Endodermal cell (in vitro differentiated cells): ENCODE results near the gene MTERF2. TPM values are rescaled to one million over a fixed set of nuclear protein-coding genes. Genes with fewer than 3 reads are reported as not detected.

Source experiments
- DNase-seq: peaks from one replicate; pipeline ENCODE4 v3.0.0-alpha.2; 2017
- H3K27ac ChIP-seq: 2 replicates; pipeline ENCODE4 v1.5.1; 2013; ENCODE audit warnings: mild to moderate bottlenecking, low read depth, low read length, moderate library complexity
- H3K27me3 ChIP-seq: 2 replicates; pipeline ENCODE4 v1.6.1; 2013; ENCODE audit warnings: mild to moderate bottlenecking, low read length, moderate library complexity; ENCODE audit not compliant: insufficient read depth, control insufficient read depth, poor library complexity, severe bottlenecking
- H3K36me3 ChIP-seq: 2 replicates; pipeline ENCODE4 v1.7.0; 2013; ENCODE audit warnings: mild to moderate bottlenecking, low read length, moderate library complexity; ENCODE audit not compliant: control insufficient read depth, insufficient read depth
- H3K4me1 ChIP-seq: one replicate; pipeline ENCODE4 v1.7.0; 2013; ENCODE audit warnings: low read length; ENCODE audit not compliant: control insufficient read depth, insufficient read depth
- H3K4me3 ChIP-seq: 2 replicates; pipeline ENCODE4 v1.5.1; 2013; ENCODE audit warnings: mild to moderate bottlenecking, low read length, moderate library complexity
- H3K9ac ChIP-seq: 2 replicates; pipeline ENCODE4 v1.6.1; 2013; ENCODE audit warnings: mild to moderate bottlenecking, low read length, moderate library complexity; ENCODE audit not compliant: poor library complexity, severe bottlenecking; ENCODE audit errors: extremely low read depth
- H3K9me3 ChIP-seq: 2 replicates; pipeline ENCODE4 v1.6.1; 2013; ENCODE audit warnings: mild to moderate bottlenecking, low read length, moderate library complexity; ENCODE audit not compliant: control insufficient read depth
- H3K27ac Mint-ChIP-seq: 2 replicates; pipeline ENCODE4 v1.8.0; 2020; ENCODE audit warnings: mixed read lengths
- H3K27me3 Mint-ChIP-seq: 2 replicates; pipeline ENCODE4 v1.8.0; 2021; ENCODE audit warnings: mild to moderate bottlenecking, mixed read lengths; ENCODE audit not compliant: insufficient read depth
- H3K36me3 Mint-ChIP-seq: 2 replicates; pipeline ENCODE4 v1.8.0; 2020; ENCODE audit warnings: low read depth, mixed read lengths
- H3K4me1 Mint-ChIP-seq: 2 replicates; pipeline ENCODE4 v1.8.0; 2020; ENCODE audit warnings: mixed read lengths
- H3K4me3 Mint-ChIP-seq: 2 replicates; pipeline ENCODE4 v1.8.0; 2020; ENCODE audit warnings: mild to moderate bottlenecking, moderate library complexity, mixed read lengths
- H3K9me3 Mint-ChIP-seq: 2 replicates; pipeline ENCODE4 v1.8.0; 2020; ENCODE audit warnings: mild to moderate bottlenecking, mixed read lengths
- CTCF ChIP-seq: fragments of 200-600 bp; sonication (generic); conservative IDR thresholded peaks from 2 replicates; pipeline ENCODE4 v1.5.0; 2021; ENCODE audit warnings: antibody characterized with exemption, mild to moderate bottlenecking
- WGBS, 2 experiments: methylation state at CpG; one replicate each; pipeline versions ENCODE4 v1.1.5 to v1.1.7; 2013; ENCODE audit warnings: missing lambda C conversion rate in 2 of 2, mixed read lengths in 1 of 2; ENCODE audit not compliant: insufficient coverage in 1 of 2, insufficient read length in 1 of 2; 5-methylcytosine and 5-hydroxymethylcytosine counted together
- total RNA-seq, 2 donors: library from RNA; stranded (reverse); fragmentation: NEBNext Ultra II Directional in 1 of 2; extraction: Animal tissue kit (Norgen Biotek cat#: 25700) in 1 of 2; gene quantifications; 2 replicates in 1 of 2; 3 replicates in 1 of 2; pipeline ENCODE4 v1.2.1, GENCODE V29; 2021

Gene MTERF2
- total RNA-seq, 2 donors from 2014 or later = 12.0 to 12.5 TPM

- Mint-ChIP-seq H3K36me3 (peaks cover 4% of the 10 kb centered on the region), H3K4me1 (no peaks in the 10 kb centered on the region), H3K27ac (no peak overlapping the region), H3K27me3 (no peaks in the 10 kb centered on the region), H3K9me3 (no peaks in the 10 kb centered on the region), H3K4me3 (no peak overlapping the region)
- no peaks in the 10 kb centered on the region for H3K4me1 ChIP-seq
- H3K9me3 ChIP-seq = no peaks in the 10 kb centered on the region
- no peak overlapping the region for H3K27ac ChIP-seq
- WGBS, 2 experiments = 93% methylated on average over 1 of the region's 1 CpG; no CpG with 5 or more reads in 1 of the 2 experiments
- no peaks in the 10 kb centered on the region for H3K27me3 ChIP-seq
- no peak overlapping the region for H3K4me3 ChIP-seq
- TF ChIP-seq CTCF = no peak
- no peak overlapping the region for H3K9ac ChIP-seq
- peaks cover 23% of the 10 kb centered on the region for H3K36me3 ChIP-seq
- DNase-seq = no peak
These were observed 10.3 kb downstream of the MTERF2 start for GRCh38 chr12:106976668-106977067.

- Mint-ChIP-seq H3K27ac (no peak overlapping the region), H3K36me3 (peaks cover 7% of the 10 kb centered on the region), H3K4me3 (no peak overlapping the region), H3K27me3 (no peaks in the 10 kb centered on the region), H3K9me3 (no peaks in the 10 kb centered on the region), H3K4me1 (no peaks in the 10 kb centered on the region)
- no peak for TF ChIP-seq CTCF
- DNase-seq = no peak
- Histone ChIP-seq H3K36me3 (peaks cover 28% of the 10 kb centered on the region), H3K27ac (no peak overlapping the region), H3K4me1 (no peaks in the 10 kb centered on the region), H3K9ac (no peak overlapping the region), H3K9me3 (no peaks in the 10 kb centered on the region), H3K4me3 (no peak overlapping the region), H3K27me3 (no peaks in the 10 kb centered on the region)
- 89 to 96% methylated on average over 1 to 3 of the region's 3 CpGs for WGBS, 2 experiments
These were observed 10.8 kb downstream of the MTERF2 start for GRCh38 chr12:106975993-106976658.

GRCh38 chr12:106975098-106975497 is 11.8 kb downstream of the MTERF2 start:
- no peak for DNase-seq
- no peaks in the 10 kb centered on the region for H3K9me3 Mint-ChIP-seq
- H3K36me3 ChIP-seq = peaks cover 37% of the 10 kb centered on the region
- peak overlapping the region; percentile 15 for H3K27ac Mint-ChIP-seq
- H3K4me3 ChIP-seq = no peak overlapping the region
- no peaks in the 10 kb centered on the region for H3K4me1 ChIP-seq
- H3K36me3 Mint-ChIP-seq = peaks cover 10% of the 10 kb centered on the region
- H3K27me3 ChIP-seq = no peaks in the 10 kb centered on the region
- no peak overlapping the region for H3K4me3 Mint-ChIP-seq
- no peak for TF ChIP-seq CTCF
- no peaks in the 10 kb centered on the region for H3K27me3 Mint-ChIP-seq
- H3K9ac ChIP-seq = no peak overlapping the region
- no peaks in the 10 kb centered on the region for H3K9me3 ChIP-seq
- WGBS, 2 experiments = 96 to 100% methylated on average over 1 to 8 of the region's 8 CpGs
- H3K4me1 Mint-ChIP-seq = no peaks in the 10 kb centered on the region
- no peak overlapping the region for H3K27ac ChIP-seq
